Esophagus squamous epithelium (tissue), 5 donors: Measurements from ENCODE around the gene DLGAP1. TPM values are rescaled to one million over a fixed set of nuclear protein-coding genes. Genes with fewer than 3 reads are reported as not detected.

ENCODE experiments used
- DNase-seq: peaks from one replicate; lab custom pipeline; 2025; lab: John Stamatoyannopoulos, UW
- H3K27ac ChIP-seq, 4 donors: fragments of 200-600 bp; sonication (generic); one replicate each; pipeline ENCODE4 v1.5.1; 2016 to 2019; ENCODE audit warnings: mild to moderate bottlenecking in 1 of 4
- H3K27me3 ChIP-seq, 4 donors: fragments of 200-600 bp; sonication (generic); 1 replicate in 3 of 4; 2 replicates in 1 of 4; pipeline versions ENCODE4 v1.5.1 to v1.6.0; 2017 to 2021; ENCODE audit warnings: antibody characterized with exemption in 1 of 4
- H3K36me3 ChIP-seq, 3 donors: fragments of 200-600 bp; sonication (generic); one replicate each; pipeline ENCODE4 v1.5.1; 2016 to 2019
- H3K4me1 ChIP-seq, 3 donors: fragments of 200-600 bp; sonication (generic); one replicate each; pipeline ENCODE4 v1.5.1; 2017 to 2019
- H3K4me3 ChIP-seq, 4 donors: fragments of 200-600 bp; sonication (generic); 1 replicate in 3 of 4; 2 replicates in 1 of 4; pipeline ENCODE4 v1.5.1; 2016 to 2019; ENCODE audit warnings: mild to moderate bottlenecking in 2 of 4, moderate library complexity in 1 of 4
- H3K9me3 ChIP-seq, 3 donors: fragments of 200-600 bp; sonication (generic); one replicate each; pipeline ENCODE4 v1.5.1; 2016 to 2019
- POLR2A ChIP-seq, 4 donors: fragments of 450-650 bp; IDR thresholded peaks; one replicate each; pipeline ENCODE4 v1.6.1; 2017; ENCODE audit warnings: antibody characterized with exemption in 4 of 4, mild to moderate bottlenecking in 4 of 4, moderate library complexity in 3 of 4
- WGBS, 2 donors: methylation state at CpG; one replicate each; pipeline ENCODE4 v1.1.5; 2018; 5-methylcytosine and 5-hydroxymethylcytosine counted together
- intact Hi-C: fragments of 100-400 bp; cut with DNase I; formaldehyde crosslinking; loops from one replicate; pipeline ENCODE4 v1.15.0; 2022
- total RNA-seq, 4 donors: library from RNA; depleted of rRNA; stranded (reverse); fragments of >200 nt; gene quantifications; one replicate each; pipeline ENCODE4 v1.1.0, GENCODE V29; 2016
- TF ChIP-seq, protein P1 (sequence below), 6 experiments: fragments of 450-650 bp in 4 of 6; fragments of 200-600 bp in 2 of 6; sonication (generic) in 2 of 6; IDR thresholded peaks; one replicate each; pipeline ENCODE4 v1.5.1; 2016 to 2019; ENCODE audit warnings: antibody characterized with exemption in 6 of 6, mild to moderate bottlenecking in 4 of 6, moderate library complexity in 4 of 6
- donor health status: DM: yes; HTN: yes; CAD: no.

The DLGAP1 gene
- total RNA-seq, 4 donors from 2014 or later, result 0.09 to 1.5 (median 0.52) TPM

DNA sequence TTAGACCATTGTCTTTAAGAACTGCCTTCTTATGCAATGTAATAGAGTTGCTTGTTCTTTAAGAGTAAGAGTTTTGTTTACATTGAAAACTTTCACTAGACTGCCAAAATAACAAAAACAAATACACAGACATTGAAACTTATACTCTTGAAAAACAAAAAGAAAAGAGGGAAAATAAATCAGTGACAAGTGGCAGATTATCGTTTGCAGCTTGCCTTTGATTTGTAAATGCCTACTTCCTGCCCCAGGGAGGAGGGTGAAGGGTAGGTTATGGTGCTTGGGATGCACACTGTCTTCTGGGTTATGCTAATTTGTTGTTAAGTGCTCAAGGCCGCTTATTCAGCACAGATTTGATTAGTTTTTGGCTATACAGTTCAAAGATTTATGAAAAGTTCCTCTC is 806.5 kb downstream of the DLGAP1 start:
- H3K4me1 ChIP-seq, result peaks cover 0 to 28% (median 10%) of the 10 kb centered on the region in 3 donors
- no peaks in the 10 kb centered on the region for H3K36me3 ChIP-seq
- H3K9me3 ChIP-seq, result no peaks in the 10 kb centered on the region
- no peak for DNase-seq
- no peak overlapping the region for H3K27ac ChIP-seq
- 55 to 65% methylated on average over 2 of the region's 2 CpGs for WGBS, 2 donors
- no peak for TF ChIP-seq POLR2A (IDR thresholded peaks at IDR 0.05)
- TF ChIP-seq, protein P1, sequence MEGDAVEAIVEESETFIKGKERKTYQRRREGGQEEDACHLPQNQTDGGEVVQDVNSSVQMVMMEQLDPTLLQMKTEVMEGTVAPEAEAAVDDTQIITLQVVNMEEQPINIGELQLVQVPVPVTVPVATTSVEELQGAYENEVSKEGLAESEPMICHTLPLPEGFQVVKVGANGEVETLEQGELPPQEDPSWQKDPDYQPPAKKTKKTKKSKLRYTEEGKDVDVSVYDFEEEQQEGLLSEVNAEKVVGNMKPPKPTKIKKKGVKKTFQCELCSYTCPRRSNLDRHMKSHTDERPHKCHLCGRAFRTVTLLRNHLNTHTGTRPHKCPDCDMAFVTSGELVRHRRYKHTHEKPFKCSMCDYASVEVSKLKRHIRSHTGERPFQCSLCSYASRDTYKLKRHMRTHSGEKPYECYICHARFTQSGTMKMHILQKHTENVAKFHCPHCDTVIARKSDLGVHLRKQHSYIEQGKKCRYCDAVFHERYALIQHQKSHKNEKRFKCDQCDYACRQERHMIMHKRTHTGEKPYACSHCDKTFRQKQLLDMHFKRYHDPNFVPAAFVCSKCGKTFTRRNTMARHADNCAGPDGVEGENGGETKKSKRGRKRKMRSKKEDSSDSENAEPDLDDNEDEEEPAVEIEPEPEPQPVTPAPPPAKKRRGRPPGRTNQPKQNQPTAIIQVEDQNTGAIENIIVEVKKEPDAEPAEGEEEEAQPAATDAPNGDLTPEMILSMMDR (IDR thresholded peaks at IDR 0.05), result no peak
- intact Hi-C loops, result no loop called here
- no peaks in the 10 kb centered on the region for H3K27me3 ChIP-seq
- no peak overlapping the region for H3K4me3 ChIP-seq

DNA sequence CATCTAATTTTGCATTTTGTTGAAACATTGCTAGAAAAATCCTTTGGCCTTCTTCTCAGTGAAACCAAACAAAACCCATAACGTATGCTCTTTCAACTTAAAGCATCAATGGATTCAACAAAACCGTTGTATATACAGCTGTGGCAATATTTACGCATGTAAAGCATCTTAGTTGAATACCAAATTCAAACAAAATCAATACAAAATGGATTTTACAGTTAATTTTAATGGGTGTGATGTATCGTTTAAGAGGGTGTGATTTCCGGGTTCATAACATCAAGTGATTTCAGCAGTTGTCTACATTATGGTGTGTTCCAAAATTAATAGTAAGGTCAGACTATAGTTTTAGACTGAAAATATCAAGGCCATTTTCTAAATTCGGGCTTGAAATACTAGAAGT is 806.9 kb downstream of the DLGAP1 start:
- no peak overlapping the region for H3K4me3 ChIP-seq
- no peak for DNase-seq
- TF ChIP-seq POLR2A (IDR thresholded peaks at IDR 0.05), result no peak
- TF ChIP-seq, protein P1 (IDR thresholded peaks at IDR 0.05), result no peak
- 84 to 85% methylated on average over 6 of the region's 6 CpGs for WGBS, 2 donors
- no peaks in the 10 kb centered on the region for H3K36me3 ChIP-seq
- no peaks in the 10 kb centered on the region for H3K27me3 ChIP-seq
- H3K4me1 ChIP-seq, result peaks cover 0 to 25% (median 8%) of the 10 kb centered on the region in 3 donors
- no peaks in the 10 kb centered on the region for H3K9me3 ChIP-seq
- no peak overlapping the region for H3K27ac ChIP-seq
- intact Hi-C loops, result no loop called here

GRCh38 chr18:3647636-3648035 is 807.5 kb downstream of the DLGAP1 start:
- Histone ChIP-seq H3K27ac (no peak overlapping the region), H3K27me3 (no peaks in the 10 kb centered on the region), H3K4me3 (no peak overlapping the region), H3K4me1 (peaks cover 0 to 19% (median 4%) of the 10 kb centered on the region in 3 donors), H3K36me3 (no peaks in the 10 kb centered on the region), H3K9me3 (no peaks in the 10 kb centered on the region)
- WGBS, 2 donors, result 91 to 95% methylated on average over 4 of the region's 4 CpGs
- intact Hi-C loops, result no loop called here
- DNase-seq, result no peak
- TF ChIP-seq, protein P1 (IDR thresholded peaks at IDR 0.05), result no peak

GRCh38 chr18:3645384-3646156 is 809.5 kb downstream of the DLGAP1 start:
- no peak for TF ChIP-seq POLR2A (IDR thresholded peaks at IDR 0.05)
- TF ChIP-seq, protein P1 (IDR thresholded peaks at IDR 0.05), result no peak
- Histone ChIP-seq H3K4me3 (no peak overlapping the region), H3K27me3 (no peaks in the 10 kb centered on the region), H3K27ac (no peak overlapping the region), H3K4me1 (peaks cover 0 to 11% (median 1%) of the 10 kb centered on the region in 3 donors), H3K9me3 (no peaks in the 10 kb centered on the region), H3K36me3 (no peaks in the 10 kb centered on the region)
- 87 to 91% methylated on average over 5 of the region's 5 CpGs for WGBS, 2 donors
- intact Hi-C loops, result no loop called here
- DNase-seq, result no peak

GRCh38 chr18:3634250-3634939 is 820.7 kb downstream of the DLGAP1 start:
- intact Hi-C loops, result no loop called here
- no peak overlapping the region for H3K4me3 ChIP-seq
- DNase-seq, result no peak
- 53 to 65% methylated on average over 3 of the region's 3 CpGs for WGBS, 2 donors
- no peaks in the 10 kb centered on the region for H3K9me3 ChIP-seq
- H3K27ac ChIP-seq, result no peak overlapping the region
- no peaks in the 10 kb centered on the region for H3K36me3 ChIP-seq
- no peak for TF ChIP-seq POLR2A (IDR thresholded peaks at IDR 0.05)
- TF ChIP-seq, protein P1 (IDR thresholded peaks at IDR 0.05), result no peak
- H3K4me1 ChIP-seq, result no peaks in the 10 kb centered on the region
- H3K27me3 ChIP-seq, result no peaks in the 10 kb centered on the region
